GM18508 (cell line): ENCODE results near the gene ALDH1B1.
A peak's percentile ranks its signal among the peaks of the same experiment; 100 is the strongest.

Experiments used
- ATAC-seq: cut with Tn5 transposase; IDR thresholded peaks from one replicate; pipeline ENCODE4 v1.9.1; 2021; ENCODE audit warnings: moderate number of reproducible peaks; ENCODE audit not compliant: insufficient read depth, unreplicated experiment

ALDH1B1 gene

DNA sequence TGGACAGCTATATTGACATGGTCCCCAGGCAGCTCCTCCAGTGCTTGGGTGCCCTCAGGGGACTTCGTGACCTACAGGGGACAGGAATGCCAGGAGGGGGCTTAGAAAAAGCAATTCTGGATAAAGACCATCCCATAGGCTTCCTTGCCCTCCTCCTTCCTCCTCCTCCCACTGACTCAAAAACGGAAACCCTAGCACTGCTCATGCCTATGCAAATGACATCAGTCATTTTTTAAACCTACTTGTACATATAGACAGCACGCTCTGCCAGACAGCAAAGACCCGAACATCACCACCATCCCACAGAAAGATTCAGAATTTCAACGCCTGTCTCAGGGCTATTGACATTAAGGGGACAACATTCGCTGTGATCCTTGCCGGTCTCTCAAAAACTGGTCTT is 20.8 kb downstream of the ALDH1B1 start:
- ATAC-seq: peak; percentile 44

DNA sequence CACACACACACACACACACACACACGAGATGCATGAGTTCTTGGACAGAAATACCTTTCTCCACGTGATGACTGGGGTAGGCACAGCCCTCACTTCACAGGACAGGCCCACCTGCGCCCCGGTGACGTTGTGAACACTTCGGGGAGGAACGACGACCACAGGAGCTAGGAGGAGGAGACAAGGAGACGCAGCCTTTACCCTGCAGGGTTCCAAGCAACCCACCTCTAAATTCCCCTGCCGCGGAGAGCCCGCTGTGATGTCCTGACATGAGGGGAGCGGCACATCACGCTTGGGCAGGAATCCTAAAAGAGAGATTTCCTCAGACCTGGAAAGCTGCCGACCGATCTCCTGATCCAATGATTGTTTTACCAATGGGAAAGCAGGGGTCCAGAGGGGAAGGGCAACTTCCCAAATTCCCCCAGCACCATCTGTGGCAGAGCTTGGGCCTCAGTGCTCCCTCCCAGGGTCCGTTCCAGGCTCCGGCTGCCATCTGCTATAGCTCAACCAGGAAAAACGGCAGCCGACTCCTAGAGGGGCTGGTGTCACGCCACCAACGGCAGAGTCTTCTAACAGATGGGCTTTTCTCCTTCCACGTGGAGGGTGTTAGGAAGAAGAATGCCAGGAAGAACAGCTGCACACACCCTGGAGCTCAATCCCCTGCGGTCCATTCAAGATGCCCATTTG is 21.7 kb downstream of the ALDH1B1 start:
- no peak for ATAC-seq

DNA sequence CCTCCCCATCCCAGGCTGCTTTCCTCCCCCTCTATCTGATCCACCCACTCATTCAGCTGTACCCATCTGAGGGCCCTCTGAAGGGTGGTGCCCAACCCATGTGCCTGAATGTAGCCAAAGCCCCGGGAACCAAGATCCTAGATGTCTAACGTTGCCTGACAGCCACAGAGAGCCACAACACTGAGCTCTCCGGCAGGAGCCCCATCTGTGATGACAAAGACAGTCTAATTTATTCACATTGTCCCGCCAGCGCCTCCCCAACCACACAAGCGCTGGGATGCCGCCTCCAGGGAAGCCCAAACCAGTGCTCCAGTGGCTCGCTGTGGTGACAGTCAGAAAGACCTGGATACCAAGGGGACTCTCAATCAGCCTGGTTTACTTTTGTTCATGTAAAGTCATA is 23.4 kb downstream of the ALDH1B1 start:
- no peak for ATAC-seq

DNA sequence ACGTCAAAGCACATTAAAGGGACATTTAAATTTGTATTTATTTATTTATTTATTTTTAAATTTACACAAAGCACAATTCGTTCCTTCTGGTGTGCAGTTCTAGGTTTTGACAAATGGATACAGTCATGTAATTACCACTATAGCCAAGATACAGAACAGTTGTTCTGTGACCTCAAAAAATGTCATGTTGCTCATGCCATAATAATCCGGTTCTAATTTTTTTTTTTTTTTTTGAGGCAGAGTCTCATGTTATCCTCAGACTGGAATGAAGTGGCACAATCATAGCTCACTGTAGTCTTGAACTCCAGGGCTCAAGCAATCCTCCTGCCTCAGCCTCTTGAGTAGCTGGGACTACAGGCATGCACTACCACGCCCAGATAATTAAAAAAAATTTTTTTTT is 24.0 kb downstream of the ALDH1B1 start:
- ATAC-seq: no peak

DNA sequence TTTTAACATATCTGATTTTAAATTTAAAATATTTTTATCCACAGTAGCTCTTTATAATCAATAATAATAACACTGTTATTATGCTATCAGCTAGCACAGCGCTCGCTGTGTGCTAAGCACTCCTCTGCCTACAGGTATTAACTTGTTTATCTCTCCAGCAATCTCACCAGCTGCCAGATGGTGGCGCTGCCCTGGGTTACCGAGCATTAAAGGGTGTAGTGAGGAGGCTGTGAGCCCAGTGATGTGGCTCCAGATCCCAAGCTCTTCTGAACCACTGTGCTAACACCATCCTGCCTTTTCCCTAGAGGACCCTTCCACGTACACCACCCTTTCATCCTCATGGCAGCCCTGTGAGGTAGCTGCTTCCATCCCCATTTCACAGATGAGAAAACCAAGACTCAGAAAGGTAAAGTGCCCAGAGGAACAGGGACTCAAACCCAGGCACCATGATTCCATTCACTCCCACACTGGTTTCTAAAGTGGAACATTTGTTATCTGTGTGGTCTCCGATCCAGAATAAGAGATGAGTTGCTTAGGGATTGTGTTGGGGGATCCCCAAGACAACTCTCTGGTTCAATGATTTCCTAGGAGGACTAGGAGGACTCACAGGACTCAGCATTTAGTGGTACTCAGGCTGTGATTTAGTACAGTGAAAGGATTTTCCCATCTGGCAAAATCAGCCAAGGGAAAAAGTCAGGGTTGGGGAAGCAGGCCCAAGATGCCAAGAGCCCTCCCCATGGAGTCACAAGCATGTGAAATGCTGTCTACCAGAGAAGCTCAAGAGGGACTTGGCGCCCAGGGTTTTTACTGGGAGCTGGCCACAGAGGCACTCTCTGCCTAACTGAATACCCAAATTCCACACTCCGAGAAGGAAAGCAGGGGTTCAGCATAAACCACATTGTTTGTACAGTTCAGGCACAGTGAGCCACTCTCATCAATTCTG is 24.8 kb downstream of the ALDH1B1 start:
- ATAC-seq: no peak

DNA sequence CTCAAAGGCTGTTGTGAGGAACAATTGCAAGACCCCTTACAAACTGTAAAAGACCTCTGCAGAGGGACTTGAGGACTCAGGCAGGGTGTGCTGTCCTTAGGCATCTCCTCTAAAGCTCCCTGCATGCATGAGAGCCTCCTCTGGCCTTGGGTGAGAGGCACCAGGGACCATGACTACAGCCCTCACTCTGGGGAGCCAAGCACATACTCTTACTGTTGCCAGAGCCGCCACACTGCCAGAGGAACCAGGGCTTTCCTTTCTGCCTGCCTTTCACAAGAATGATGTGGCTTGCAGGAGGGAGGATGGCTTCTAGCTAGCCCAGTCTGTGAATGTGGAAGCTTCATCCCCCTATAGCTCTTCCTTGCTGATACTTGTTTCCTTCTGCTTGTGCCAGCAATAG is 25.9 kb downstream of the ALDH1B1 start:
- no peak for ATAC-seq

DNA sequence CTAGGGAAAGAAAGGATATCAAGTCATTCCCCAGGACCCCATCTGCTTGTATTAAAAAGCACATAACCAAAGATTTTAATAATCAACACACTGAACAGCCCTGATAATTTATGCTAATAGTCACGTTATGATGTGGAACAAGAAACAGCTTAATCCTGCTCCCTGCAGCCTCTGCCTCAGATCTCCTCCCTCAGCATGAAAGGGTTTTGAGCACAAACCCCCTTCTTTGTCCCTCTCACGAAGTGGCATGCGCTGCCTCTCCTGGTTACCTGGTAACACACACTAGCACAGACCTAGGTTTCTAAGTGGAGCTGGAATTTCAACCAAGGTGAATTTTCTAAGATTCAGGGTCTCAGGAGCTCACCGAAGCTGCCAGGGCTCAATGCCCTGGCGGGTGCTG is 26.7 kb downstream of the ALDH1B1 start:
- ATAC-seq: no peak

DNA sequence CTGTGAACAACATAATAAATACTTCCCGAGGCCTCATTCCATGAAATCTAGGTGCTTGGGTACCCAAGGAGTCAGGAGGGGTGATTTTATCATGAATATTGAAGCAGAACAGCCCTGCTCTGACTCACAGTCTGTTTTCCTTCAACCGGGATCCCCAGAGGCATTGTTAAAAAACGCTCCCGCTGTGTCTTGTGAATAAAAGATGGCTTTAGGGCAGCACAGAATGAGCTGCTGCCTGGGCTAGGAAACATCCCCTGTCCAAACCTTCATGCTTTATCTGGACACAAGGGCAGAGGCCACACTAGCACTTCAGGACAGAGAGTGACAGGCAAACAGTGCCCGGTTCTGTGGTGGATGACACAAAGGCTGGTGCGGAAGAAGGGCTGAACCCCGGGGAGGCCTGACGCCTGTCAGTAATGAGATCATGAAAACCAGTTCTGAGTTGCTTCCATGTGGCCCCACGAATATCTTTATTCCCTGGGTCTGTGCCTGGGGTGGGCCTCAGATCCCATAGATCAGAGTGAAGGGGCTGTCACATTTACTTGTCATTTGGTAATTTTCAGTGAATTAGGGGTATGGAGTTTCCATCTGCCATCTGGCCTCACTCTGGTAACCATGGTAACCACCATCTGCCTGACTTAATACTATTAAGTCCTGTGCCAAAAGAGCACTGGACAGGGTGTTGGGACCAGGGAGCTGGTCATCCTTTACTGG is 29.2 kb downstream of the ALDH1B1 start:
- no peak for ATAC-seq

DNA sequence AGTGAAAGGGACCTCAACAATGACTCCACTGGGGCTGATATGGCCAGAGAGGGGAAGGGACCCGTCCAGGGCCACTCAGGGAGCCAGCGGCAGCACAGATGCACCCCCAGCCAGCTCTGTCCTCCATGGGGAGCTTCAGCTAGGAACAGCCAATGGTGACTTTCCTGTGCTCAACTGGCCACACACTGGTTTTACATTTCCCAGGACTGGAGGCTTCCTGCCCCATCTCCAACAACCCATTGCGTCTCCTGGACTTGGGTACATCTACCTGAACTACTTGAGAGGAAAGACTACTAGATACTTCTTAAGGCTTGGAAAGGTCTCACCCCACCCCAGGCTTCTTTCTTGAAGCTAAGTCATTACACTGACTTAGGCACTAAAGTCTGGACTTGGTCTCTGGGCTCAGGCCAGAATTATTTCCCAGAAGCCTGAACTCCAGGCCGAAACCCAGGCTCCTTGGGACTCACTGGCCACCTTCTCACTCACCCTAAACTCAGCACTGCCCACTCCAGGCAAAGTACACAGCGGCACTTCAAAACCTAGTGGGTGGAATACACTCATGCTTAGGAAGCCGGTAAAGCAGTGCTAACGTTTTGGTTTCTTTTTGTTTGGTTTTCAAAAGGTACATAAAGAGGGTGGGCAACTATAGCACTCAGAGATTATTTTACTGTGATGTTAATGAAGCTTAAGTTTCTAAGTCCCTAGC is 30.2 kb downstream of the ALDH1B1 start:
- ATAC-seq: no peak

DNA sequence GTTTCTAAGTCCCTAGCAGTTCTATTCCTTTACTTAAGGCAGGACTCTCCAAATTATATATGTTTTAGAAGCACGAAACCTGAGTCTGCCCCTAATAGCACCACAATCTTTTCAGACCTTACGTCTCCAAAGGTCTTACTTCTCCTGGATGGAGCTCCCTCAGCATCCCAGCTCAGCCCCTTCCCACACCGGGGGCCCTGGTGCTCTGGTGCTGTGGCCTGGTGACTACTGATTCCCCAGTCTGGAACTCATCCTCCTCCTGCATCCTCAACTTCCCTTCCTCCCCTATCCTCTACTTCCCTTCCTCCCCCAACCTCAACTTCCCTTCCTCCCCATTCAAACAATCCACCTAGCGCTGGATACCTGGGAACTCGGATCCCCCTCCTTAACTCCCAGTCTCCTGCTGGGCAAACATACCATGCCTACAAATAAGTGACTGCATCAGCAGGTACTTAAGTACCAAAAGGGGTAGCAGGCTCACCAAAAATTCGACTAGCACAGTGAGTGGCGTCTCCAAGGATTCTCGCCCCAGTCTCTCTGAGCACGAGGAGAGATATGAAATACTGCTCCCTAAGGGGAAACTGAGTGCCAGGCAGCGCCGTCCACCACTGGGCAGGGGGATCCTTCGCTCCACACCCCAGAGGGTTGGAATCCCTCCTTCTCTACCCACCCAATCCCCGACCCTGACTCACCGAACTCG is 30.9 kb downstream of the ALDH1B1 start:
- no peak for ATAC-seq

DNA sequence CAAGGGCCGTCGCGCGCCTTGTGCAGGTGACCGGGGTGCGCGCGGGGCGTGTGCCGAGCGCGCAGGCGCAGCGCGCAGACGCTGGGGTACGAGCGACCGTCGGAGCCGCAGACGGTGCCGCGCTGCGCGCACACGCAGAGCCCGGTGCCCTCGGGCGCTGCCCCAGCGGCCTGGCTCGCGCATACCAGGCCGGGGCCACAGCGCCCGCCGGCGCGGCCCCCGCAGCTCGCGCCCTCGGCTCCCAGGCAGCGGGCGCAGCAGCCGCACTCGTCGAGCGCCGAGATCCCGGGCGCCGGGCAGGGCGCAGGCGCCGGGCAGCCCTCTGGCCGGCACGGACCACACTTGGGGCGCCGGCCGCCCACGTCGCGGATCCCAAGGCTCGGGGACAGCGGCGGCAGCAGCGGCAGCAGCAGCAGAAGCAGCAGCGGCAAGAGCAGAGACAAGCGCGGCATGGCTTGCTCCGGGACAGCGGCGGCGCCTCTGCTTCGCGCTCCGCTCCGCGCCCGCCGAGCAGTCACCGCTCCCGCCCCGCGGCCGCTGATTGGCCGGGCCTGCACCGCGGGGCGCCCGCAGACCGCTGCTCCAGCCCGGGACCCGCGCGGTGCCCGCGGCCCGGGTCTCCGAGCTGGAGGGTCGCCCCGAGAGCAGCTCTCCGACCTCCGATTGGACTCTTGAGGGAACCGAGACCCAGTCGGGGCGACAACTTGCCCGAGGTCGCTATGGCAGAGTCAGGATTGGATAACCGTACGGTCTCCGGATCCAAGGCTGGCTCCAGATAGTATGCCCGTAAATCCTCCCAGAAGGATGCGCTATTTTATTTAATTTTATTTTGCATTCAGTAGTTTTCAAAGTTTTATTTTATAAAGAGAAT is 31.7 kb downstream of the ALDH1B1 start, which contains the start of gene IGFBPL1:
Gene IGFBPL1, minus strand, starts transcription at position 482 of the 871 bp plus-strand sequence. Its CDS starts 30 bp downstream, at position 452.
- no peak for ATAC-seq

DNA sequence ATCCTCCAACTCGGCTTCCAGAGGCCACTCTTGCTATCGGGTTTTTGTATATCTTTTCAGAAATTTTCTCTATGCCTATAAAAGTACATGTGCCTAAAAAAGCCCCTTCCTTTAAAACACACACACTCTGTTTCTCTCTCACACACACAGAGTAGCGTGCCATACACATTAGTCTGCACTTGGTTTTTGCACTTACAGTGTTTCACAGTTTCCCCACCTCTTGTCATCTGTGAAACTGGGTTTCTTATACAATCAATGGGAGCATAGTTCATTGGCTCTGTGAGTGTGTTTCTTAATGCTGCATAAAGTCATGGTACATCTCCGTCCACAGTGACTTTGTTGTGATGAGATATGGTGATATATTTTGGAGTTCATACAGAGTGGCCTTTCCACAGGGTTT is 32.4 kb downstream of the ALDH1B1 start:
- ATAC-seq: no peak

DNA sequence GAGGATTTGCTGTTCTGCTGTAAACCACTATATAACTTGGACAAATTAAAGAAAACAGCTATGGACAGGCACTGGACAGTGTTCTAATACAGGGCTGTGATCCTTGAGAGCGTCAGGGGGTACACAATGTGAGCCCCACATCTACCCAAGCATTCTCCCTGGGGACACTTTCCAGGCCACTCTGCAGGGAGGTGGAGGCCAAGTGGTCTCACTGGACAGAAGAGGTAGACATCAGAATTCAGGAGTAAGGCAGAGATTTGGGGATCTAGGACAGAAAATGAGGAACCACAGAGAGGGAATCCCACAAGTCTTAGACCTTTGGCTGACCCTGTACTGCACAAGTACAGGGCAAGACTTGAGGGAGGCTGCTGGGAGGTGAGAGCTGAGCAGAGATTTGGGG is 35.6 kb downstream of the ALDH1B1 start:
- ATAC-seq: no peak

DNA sequence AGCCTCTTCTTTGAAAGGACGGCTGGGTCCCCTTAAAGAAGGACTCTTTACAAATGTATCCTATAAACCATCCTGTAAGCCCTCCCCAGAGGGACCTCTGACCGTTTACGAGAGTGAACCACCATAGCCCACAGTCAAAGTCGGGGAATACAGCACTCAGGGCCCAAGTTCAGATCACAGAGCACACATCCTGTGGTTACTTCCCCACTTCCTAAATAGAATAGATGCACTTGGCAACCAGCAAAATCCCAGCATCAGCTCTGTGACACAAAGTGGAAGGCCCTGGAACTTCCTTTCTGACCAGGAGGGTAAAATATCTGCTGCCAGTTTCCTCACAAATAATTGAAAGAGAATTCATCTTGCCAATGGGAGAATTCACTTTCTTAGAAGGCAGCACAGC is 38.6 kb downstream of the ALDH1B1 start:
- ATAC-seq: no peak

DNA sequence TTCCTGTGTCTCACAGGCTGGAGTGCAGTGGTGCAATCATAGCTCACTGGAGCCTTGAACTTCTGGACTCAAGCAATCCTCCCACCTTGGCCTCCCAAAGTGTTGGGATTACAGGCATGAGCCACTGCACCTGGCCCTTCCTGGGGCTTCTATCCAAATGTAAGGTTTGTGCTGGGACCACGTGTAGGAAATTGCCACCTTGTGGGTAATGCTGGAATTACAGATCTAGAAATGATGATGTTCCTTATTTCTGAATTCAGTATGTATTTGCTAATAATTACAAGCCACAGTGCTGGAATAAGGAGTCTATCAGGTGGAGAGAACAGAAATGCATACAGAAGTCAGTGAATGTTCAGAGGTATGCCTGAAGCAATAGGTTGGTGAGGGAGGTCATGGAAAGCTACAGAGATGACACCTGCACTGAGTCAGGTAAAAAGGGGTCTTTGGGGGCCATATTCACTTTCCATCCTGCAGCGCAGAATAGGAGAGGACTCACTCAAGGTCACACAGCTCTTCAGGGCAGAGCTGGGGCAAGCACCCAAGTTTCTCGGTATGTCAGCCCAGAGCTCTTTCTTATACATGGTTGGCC is 40.5 kb downstream of the ALDH1B1 start:
- no peak for ATAC-seq

DNA sequence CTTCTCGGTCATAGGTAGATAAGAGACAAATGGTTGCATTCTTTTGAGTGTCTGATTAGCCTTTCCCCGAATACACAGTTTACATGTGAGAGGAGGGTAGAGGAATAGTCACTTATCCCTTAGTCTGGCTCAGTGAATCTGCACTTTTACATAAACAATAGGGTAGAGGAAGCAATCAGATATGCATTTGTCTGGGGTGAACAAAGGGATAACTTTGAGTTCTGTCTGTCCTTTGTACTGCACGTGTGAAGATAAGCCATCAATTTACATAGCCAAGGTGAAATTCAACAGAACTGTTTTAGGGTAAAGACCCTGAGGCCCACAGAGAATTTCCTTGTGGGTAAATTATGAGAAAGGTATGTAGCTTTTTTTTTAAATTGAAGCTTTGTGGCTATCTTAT is 41.9 kb downstream of the ALDH1B1 start:
- no peak for ATAC-seq

DNA sequence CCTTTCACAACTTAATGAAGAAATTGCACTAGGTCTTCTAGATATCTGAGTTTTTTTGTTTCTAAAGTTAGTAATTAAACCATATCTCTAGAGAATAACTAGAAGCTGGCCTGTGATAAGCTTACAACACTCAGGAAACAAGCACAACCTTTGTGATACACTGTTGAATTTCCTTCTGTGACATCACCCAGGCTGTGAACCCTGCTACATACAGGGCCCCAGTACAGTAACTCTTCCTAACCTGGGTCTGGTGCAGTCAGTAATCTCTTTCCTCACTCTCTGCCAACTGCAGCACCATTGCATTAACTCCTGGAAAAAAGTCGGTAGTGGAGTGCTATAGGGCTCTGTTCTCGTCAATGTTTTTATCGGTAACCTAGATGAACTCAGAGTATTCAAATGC is 42.4 kb downstream of the ALDH1B1 start:
- ATAC-seq: no peak

DNA sequence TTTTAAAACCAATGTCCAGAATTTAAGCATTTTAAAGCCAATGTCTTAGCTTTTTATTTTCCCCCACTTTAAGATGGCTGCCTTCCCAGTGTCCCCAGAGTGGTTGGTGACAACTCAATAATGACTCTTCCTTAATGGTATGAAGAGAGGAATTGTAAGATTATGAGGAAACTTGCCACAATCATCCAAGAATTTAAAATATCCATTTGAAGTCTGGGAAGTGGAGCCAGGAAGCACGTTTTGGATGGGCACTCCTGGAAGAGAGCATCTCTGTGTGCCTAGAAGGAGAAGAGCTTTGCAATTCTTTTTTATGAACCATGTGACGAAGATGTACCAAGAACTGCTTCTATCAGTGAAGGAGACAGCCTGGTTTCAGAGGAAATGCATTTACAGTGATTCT is 43.0 kb downstream of the ALDH1B1 start:
- no peak for ATAC-seq
